ENCODE results near the gene MORN3. TPM values are rescaled to one million over a fixed set of nuclear protein-coding genes. Genes with fewer than 3 reads are reported as not detected.
A peak's percentile ranks its signal among the peaks of the same experiment; 100 is the strongest.
"Not testable (repeated sequence)": the region's sequence is repeated elsewhere in the genome, so short reads cannot be mapped to it uniquely, and the experiment has no call there.

Gene MORN3
- total RNA-seq: not detected in 2 replicates
- 0.44 TPM for polyA plus RNA-seq (2012)

- DNase-seq (ENCODE audit: low read depth): no peak
Measured at GRCh38 chr12:121669521-121669900, at the start of gene MORN3. TSS of gene MORN3 (minus strand) at chr12:121669654. CDS start at chr12:121669483, 171 bp downstream.

GRCh38 chr12:121718653-121719239 is 49.3 kb upstream of the MORN3 start:
- DNase-seq (ENCODE audit: low read depth): peak; percentile 74

- DNase-seq (ENCODE audit: low read depth): peak; percentile 90
Measured at GRCh38 chr12:121717041-121717699, 47.7 kb upstream of the MORN3 start.

- no peak for DNase-seq (ENCODE audit: low read depth)
Measured at GRCh38 chr12:121715862-121716435, 46.5 kb upstream of the MORN3 start.

- not testable (repeated sequence) for DNase-seq (ENCODE audit: low read depth)
Measured at GRCh38 chr12:121715055-121715454, 45.6 kb upstream of the MORN3 start.

- DNase-seq (ENCODE audit: low read depth): no peak
Measured at GRCh38 chr12:121713793-121714192, 44.3 kb upstream of the MORN3 start.

- peak; percentile 86 for DNase-seq (ENCODE audit: low read depth)
Measured at GRCh38 chr12:121713257-121713777, 43.9 kb upstream of the MORN3 start.

GRCh38 chr12:121712461-121713256 is 43.2 kb upstream of the MORN3 start, which contains the start of gene TMEM120B:
TSS of gene TMEM120B (plus strand) at chr12:121712752. CDS start at chr12:121712896, 144 bp downstream.
- peak; percentile 84 for DNase-seq (ENCODE audit: low read depth)

- peak; percentile 98 for DNase-seq (ENCODE audit: low read depth)
Measured at GRCh38 chr12:121712190-121712460, 42.7 kb upstream of the MORN3 start.

- peak; percentile 54 for DNase-seq (ENCODE audit: low read depth)
Measured at GRCh38 chr12:121711361-121712189, 42.1 kb upstream of the MORN3 start.

- DNase-seq (ENCODE audit: low read depth): peak; percentile 41
Measured at GRCh38 chr12:121709478-121709961, 40.1 kb upstream of the MORN3 start.

- DNase-seq (ENCODE audit: low read depth): not testable (repeated sequence)
Measured at GRCh38 chr12:121709064-121709424, 39.6 kb upstream of the MORN3 start.

- DNase-seq (ENCODE audit: low read depth): no peak
Measured at GRCh38 chr12:121708313-121709063, 39.0 kb upstream of the MORN3 start.

- DNase-seq (ENCODE audit: low read depth): no peak
Measured at GRCh38 chr12:121705514-121705913, 36.1 kb upstream of the MORN3 start.

- DNase-seq (ENCODE audit: low read depth): no peak
Measured at GRCh38 chr12:121702944-121703343, 33.5 kb upstream of the MORN3 start.

GRCh38 chr12:121701667-121702277 is 32.3 kb upstream of the MORN3 start:
- DNase-seq (ENCODE audit: low read depth): no peak

- not testable (repeated sequence) for DNase-seq (ENCODE audit: low read depth)
Measured at GRCh38 chr12:121697861-121698260, 28.4 kb upstream of the MORN3 start.

GRCh38 chr12:121697093-121697698 is 27.7 kb upstream of the MORN3 start:
- DNase-seq (ENCODE audit: low read depth): peak; percentile 65

- DNase-seq (ENCODE audit: low read depth): no peak
Measured at GRCh38 chr12:121693155-121693687, 23.8 kb upstream of the MORN3 start.
